HepG2 (cell line): ENCODE results near the gene TGM1.

Experiments used
- ARNT2 ChIP-seq: sonication (generic); formaldehyde crosslinking; IDR thresholded peaks from 2 replicates; pipeline ENCODE4 v1.8.0; 2022; ENCODE audit warnings: mild to moderate bottlenecking, low read depth, missing genetic modification reagents, moderate library complexity
- HMG20B ChIP-seq: conservative IDR thresholded peaks from 2 replicates; pipeline ENCODE4 v1.6.1; 2016; ENCODE audit warnings: missing genetic modification reagents, missing compliant biosample characterization
- MAFF ChIP-seq: IDR thresholded peaks from 2 replicates; pipeline ENCODE4 v1.6.1; 2011; ENCODE audit warnings: low read depth, low read length, improper control_type of control experiment
- PTBP1 ChIP-seq: fragments of 200-400 bp; formaldehyde crosslinking; IDR thresholded peaks from 2 replicates; pipeline ENCODE4 v1.6.1; 2018; ENCODE audit warnings: low read length, low read depth; ENCODE audit not compliant: poor library complexity, severe bottlenecking
- SIN3A ChIP-seq: IDR thresholded peaks from 2 replicates; pipeline ENCODE4 v1.6.1; 2011; ENCODE audit warnings: low read depth, mild to moderate bottlenecking, control low read depth, low read length, borderline replicate concordance
- TP53 ChIP-seq: sonication (generic); formaldehyde crosslinking; conservative IDR thresholded peaks from 2 replicates; pipeline ENCODE4 v1.4.0; 2020; ENCODE audit warnings: missing genetic modification reagents
- ZNF138 ChIP-seq: sonication (generic); formaldehyde crosslinking; IDR thresholded peaks from 2 replicates; pipeline ENCODE4 v1.5.0; 2020; ENCODE audit warnings: mild to moderate bottlenecking, low read depth, missing genetic modification reagents
- ZNF292 ChIP-seq: sonication (generic); formaldehyde crosslinking; IDR thresholded peaks from 2 replicates; pipeline ENCODE4 v1.8.1; 2022; ENCODE audit warnings: mild to moderate bottlenecking, low read depth, missing genetic modification reagents, borderline replicate concordance
- ZNF737 ChIP-seq: sonication (generic); formaldehyde crosslinking; IDR thresholded peaks from 2 replicates; pipeline ENCODE4 v1.5.0; 2020; ENCODE audit warnings: missing genetic modification reagents, mild to moderate bottlenecking, borderline replicate concordance
- TF ChIP-seq, protein P1 (sequence below): sonication (generic); formaldehyde crosslinking; IDR thresholded peaks from 2 replicates; pipeline ENCODE4 v1.4.0; 2020; ENCODE audit warnings: missing genetic modification reagents

DNA sequence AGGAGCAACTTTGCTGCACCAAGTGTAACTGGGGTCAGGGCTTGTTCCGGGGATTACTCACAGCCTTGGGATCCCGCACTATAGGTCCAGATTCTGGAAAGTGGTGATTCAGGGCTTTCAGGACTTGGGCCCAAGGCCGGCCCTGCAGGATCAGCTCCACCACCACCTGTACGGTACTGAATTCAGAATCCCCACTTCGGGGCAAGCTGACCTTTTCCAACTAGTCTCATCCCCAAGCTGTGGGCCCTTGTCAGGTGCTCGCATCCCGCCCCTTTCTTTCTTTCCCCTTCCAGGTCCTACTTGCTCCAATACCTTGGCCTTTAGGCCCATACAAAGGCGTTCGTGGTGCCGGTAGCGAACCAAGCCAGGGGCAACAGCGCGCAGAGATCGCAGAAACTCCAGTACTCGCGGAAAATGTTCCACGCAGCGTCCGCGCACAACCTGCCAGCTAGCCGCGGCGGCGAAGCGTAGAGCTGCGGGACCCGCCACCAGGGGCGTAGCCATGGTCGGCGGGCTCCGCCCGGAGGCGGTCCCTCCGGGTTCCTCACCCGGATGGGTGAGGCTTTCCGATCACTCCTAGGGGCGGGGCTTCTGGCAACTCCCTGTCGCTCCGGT is 21.0 kb downstream of the TGM1 start:
- peak; percentile 76 for TF ChIP-seq PTBP1
- TF ChIP-seq ZNF138 (CRISPR knock-in tag): peak; percentile 31; the same call in 1 of the 2 replicates
- no peak; the same call in 1 of the 2 replicates for TF ChIP-seq SIN3A
- TF ChIP-seq ZNF292 (CRISPR knock-in tag): no peak
- no peak for TF ChIP-seq MAFF
- TF ChIP-seq HMG20B (CRISPR knock-in tag): no peak
- TF ChIP-seq, protein P1, sequence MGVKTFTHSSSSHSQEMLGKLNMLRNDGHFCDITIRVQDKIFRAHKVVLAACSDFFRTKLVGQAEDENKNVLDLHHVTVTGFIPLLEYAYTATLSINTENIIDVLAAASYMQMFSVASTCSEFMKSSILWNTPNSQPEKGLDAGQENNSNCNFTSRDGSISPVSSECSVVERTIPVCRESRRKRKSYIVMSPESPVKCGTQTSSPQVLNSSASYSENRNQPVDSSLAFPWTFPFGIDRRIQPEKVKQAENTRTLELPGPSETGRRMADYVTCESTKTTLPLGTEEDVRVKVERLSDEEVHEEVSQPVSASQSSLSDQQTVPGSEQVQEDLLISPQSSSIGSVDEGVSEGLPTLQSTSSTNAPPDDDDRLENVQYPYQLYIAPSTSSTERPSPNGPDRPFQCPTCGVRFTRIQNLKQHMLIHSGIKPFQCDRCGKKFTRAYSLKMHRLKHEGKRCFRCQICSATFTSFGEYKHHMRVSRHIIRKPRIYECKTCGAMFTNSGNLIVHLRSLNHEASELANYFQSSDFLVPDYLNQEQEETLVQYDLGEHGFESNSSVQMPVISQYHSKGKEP (CRISPR knock-in tag): no peak
- no peak for TF ChIP-seq ZNF737 (CRISPR knock-in tag)
- no peak for TF ChIP-seq TP53 (CRISPR knock-in tag)
- TF ChIP-seq ARNT2 (CRISPR knock-in tag): no peak
